Fibroblast of skin of left quadriceps (primary cell): ENCODE measurements around the gene WDHD1.
A peak's percentile ranks its signal among the peaks of the same experiment; 100 is the strongest.
"Not testable (repeated sequence)": the region's sequence is repeated elsewhere in the genome, so short reads cannot be mapped to it uniquely, and the experiment has no call there.

Source experiments
- DNase-seq, 2 experiments: peaks; one replicate each; pipeline ENCODE4 v3.0.0-alpha.2; 2013; ENCODE audit warnings: low read depth in 2 of 2

Gene WDHD1

DNA sequence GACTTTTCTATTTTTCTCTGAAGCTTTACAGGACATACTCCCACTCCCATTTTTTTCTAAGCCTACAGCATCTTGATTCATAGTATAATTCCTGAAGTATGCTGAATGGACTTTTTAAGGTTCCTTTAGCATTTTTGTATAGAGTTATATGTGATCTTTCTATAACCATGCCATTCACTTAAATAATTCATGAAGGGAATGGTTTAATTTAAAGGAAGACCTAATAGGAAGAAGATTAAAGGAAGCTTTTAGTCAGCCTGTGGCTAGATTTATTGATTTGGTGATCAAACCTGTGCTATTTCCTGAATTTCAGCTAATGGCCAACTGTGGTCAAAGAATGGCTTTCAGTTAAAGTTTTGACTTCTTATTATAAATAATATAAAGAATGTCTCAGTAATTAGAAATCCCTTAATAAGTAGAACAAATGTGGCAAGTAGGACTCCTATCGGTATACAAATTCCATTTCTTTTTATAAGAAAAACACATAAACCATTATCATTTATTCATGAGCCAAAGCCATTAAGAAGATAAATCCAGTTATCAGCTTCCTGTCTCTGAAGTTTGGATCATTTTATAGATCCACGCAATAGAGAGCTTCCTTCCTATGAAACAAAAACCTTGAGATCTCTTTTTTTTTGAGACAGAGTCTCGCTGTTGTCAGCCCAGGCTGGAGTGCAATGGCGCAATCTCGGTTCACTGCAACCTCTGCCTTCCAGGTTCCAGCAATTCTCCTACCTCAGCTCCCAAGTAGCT is 20.6 kb upstream of the WDHD1 start:
- no peak for DNase-seq

DNA sequence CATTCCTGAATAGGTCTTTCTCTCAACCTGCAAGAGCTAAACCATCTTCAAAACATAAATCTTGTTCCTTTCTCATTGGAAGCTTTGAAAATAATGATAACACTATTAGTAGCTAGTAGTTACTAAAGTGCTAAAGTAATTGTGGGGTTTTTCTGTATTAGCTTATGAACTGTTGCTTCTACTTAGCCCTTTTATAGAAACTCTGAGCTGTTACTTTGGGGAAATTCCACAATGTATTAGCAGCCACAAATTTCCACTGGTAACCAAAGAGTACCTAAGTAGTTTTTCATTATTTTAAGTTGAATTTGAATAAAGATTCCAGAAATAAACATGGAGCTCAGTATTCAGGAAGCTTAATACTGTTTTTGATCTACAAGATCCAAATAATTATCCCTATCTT is 18.2 kb upstream of the WDHD1 start:
- DNase-seq, result no peak

DNA sequence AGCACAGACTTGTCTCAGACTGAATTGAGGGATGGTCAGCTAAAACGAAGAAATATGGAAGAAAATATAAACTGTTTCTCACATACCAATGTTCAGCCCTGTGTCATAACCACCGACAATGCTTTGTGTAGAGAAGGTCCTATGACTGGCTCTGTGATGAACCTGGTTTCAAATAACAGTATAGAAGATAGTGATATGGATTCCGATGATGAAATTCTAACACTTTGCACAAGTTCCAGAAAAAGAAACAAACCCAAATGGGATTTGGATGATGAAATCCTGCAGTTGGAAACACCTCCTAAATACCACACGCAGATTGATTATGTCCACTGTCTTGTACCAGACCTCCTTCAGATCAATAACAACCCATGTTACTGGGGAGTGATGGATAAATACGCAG is 16.6 kb upstream of the WDHD1 start:
- no peak for DNase-seq

DNA sequence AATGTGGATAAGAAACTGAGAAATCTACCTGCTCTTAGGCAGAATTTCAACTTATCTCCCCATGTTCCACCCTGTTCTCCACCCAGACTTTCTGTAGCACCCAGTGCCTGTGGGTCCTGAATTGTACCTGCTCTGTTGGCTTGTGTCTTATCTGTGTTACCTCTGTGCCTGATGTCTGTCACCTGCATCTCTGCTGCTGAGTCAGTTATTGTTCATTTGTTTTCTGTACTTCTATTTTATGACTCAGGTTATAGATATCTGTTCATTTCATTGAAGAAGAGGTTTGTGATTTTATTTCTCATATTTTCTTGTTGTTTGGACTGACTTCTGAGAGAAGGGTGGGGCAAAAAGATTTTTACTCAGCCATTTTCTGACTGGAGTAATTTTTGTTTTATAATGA is 11.8 kb upstream of the WDHD1 start:
- DNase-seq, result no peak

DNA sequence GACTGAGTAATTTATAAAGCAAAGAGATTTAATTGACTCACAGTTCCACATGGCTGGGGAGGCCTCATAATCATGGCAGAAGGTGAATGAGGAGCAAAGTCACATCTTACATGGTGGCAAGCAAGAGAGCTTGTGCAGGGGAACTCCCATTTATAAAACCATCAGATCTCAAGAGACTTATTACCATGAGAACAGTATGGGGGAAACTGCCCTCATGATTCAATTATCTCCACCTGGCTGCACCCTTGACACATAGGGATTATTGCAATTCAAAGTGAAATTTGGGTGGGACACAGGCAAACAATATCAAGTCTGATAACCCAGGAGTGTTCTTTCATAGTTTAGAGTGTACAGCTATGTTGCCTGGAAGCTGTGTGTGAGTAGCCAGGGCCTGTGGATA is 11.1 kb upstream of the WDHD1 start:
- not testable (repeated sequence) for DNase-seq

DNA sequence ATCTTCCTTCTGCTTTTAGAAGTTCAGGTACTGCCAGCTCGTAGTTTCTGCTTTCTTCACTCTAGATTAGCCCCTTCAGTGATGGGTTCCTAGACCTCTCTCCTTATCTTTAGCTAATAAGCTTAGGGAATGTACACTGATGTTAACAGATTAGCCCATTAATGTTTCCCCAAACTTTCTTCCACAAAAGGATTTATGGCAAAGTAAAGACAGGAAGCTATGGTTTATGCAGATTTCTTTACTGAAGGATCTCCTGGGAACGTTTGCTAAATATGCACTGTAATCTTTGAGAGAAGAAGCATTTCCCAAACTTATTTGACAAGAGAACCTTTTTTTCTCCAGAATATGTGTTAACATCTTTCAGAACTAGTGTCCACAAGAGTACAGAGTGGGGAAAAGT is 4.3 kb upstream of the WDHD1 start:
- DNase-seq, result no peak

DNA sequence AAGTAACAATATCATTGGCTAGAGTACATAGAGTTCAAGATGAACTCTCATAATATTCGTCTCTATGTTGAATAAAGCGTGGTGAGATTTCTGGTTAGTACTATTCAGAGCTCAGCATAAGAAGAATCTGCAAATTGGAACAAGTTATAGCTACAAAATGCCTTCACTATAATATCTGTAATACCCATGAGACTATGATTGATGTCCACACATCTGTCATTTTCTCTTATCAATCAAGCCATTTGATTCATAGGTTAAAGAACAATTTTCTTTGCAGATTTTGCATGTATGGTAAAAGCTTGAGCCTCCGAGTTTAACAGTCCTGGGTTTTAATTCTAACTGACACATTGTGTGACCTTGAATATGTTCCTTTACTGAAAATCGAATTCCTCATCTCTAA is 1.6 kb upstream of the WDHD1 start:
- no peak for DNase-seq

DNA sequence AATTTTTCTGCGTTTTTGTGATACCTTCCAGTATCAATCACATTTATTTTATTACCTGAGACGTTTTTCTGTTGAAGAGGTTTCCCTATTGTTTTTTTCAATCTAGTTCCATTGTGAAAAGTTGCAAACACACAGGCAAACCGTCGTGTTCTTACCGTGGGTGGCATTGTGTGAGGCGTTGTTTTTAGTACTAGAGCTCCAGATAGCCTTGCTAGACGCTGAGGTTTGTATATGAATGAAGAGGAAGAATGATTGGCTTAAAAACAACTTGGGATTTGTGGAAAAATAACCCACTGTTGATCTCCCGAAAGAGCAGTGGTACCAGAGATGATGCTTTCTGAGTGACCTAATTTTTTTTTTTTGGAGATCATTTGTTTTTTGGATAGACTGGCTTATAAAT is 1.2 kb upstream of the WDHD1 start:
- no peak for DNase-seq

DNA sequence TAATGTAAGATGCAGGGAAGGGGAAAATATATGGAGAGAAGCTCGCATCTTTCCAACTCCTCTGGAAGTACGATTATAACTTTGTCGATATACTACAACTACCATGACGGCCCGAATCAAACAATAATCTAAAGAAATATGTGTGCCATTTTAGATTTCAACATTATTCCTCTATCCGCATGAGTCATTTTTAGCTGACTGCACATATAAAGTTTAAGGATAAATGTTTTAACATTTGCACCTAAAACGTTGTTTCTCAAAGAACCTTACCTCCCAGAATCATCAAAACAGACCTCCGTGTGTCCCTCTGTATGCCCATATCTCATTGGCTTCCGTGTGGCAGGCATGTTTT is 482 bp downstream of the WDHD1 start:
- no peak for DNase-seq

DNA sequence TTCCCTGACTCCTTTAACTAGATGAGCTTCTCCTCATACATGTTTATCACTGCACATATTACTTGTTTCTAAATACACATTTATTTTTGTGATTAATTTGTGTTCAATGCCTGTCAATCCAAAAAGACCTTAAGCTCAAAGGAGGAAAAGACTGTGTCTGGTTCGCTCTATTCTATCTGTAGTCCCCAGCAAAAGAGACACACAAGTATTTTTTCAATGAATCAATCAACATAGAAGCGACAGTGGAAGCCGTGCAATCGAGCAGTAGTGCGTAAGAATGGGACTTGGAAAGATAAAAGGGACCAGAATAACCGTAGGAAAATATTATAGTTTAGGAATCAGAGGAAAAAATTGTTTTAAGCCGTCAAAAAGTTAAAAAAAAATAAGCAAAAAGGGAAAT is 951 bp downstream of the WDHD1 start:
- DNase-seq, result no peak

DNA sequence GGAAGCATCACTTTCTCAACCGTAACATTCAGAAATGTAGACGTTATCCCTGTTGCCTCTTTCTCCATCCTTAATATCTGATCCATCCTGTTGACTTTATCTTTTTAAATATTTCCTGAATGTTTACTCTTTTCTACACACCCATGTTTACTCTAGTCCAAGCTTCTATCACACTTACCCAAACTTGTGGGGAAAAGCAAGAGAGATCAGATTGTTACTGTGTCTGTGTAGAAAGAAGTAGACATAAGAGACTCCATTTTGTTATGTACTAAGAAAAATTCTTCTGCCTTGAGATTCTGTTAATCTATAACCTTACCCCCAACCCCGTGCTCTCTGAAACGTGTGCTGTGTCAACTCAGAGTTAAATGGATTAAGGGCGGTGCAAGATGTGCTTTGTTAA is 2.5 kb downstream of the WDHD1 start:
- not testable (repeated sequence) for DNase-seq

DNA sequence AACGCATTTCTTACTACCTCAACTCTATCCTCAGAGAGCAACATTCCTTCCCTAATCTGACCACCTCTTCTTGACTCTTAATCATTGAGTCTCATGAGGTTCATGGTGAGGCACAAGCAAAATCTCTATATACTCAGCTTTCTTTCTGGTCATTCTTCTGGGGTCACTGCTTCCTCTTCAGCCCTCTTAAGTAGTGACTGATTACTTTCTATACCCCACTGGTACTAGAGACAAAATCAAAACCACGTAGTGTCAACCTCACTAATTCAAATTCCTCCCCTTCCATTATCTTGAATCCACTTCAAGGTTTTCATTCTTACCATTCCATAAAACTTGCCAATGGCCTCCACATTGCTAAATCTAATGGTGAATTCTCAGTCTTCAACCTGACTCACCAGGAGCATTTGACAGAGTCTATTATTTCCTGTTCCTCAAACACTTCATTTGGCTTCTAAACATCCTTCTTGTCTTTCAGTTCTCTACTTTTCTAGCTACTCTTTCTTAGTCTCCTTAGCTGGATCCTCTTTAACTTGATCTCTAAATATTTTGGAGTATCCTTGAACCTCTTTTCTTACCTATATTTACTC is 6.8 kb downstream of the WDHD1 start:
- DNase-seq, result no peak

DNA sequence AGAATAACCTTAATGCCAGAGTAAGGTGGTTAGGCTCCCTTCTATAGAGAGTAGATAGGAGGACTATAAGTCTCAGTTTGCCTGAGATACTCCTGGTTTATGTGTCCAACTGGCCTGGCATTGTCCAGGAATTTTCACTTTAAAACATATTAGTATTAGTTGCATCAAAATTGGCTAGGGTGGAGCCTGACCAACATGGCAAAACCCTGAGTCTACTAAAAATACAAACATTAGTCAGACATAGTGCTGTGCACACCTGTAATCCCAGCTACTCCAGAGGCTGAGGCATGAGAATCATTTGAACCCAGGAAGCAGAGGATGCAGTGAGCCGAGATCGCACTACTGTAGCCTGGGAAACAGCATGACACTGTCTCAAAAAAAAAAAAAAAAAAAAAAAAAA is 11.9 kb downstream of the WDHD1 start:
- no peak for DNase-seq

DNA sequence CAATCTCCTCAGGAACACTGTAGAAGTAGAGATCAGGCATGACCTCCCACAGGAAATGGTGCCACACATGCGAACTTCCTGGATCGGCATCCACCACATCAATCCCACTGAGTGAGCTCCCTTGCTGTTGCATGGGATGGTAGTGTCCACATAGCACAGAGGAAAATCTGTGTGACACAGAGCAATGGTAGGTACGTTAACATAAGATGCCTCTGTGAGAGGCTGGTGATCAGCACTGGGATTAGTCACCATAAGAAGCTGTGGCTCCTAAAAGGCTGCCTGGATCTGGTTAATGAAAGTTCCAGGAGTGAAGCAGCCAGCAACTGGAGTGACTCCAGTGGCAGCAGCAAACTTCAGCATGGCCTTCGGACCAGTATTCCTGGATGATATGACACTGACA is 21.8 kb downstream of the WDHD1 start:
- no peak for DNase-seq

DNA sequence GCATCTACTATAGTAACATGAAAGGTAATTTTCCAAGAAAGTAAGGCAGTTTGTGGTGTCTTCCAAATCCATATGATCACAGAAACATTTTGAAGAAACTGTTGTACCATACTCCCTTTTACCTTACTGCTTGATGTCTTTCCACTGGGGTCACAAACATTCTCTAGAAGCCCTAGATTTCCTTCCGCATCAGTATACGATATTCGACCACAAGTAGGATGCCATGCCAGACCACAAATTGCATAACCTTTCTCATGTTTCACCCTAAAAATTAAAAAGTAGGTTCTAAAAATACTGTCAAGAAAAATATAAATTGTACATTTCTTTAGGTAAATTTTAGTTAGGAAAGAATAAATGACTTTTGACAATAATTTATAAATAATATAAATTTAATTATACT is 26.5 kb downstream of the WDHD1 start:
- DNase-seq, result peak in 1 of 2 experiments; percentile 11

DNA sequence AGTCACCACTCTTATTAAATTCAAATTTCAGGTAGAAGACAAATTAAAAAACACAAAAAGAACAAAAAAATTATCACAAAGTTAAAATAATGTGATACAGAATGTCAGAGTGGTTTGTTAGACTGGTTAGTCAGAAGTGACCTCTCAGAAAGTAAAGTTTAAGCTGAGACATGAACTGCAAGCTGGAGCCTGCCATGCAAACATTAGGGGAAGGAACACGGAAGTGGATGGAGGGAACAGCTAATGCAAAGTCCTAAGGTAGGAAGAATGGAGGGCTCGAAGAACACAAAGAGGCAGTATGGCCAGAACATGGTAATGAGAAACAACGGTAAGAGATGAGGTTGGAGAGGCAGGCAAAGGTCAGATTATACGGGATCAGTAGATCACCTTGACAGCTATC is 41.7 kb downstream of the WDHD1 start:
- DNase-seq, result no peak

DNA sequence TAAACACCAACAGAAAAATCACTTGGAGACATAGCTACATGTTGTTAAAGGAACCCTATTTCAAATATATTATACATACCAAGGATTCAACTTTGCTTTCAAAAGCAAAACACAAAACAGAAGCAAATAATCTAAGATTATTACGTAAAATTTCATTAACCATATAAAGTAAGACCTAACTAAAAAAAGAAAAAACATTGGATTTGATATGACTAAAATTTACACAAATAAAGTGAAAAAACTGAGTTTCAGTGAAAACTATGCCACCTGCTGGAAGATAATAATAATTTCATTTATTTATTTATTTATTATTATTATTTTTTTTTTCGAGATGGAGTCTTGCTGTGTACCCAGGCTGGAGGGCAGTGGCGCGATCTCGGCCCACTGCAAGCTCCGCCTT is 45.2 kb downstream of the WDHD1 start:
- no peak for DNase-seq

DNA sequence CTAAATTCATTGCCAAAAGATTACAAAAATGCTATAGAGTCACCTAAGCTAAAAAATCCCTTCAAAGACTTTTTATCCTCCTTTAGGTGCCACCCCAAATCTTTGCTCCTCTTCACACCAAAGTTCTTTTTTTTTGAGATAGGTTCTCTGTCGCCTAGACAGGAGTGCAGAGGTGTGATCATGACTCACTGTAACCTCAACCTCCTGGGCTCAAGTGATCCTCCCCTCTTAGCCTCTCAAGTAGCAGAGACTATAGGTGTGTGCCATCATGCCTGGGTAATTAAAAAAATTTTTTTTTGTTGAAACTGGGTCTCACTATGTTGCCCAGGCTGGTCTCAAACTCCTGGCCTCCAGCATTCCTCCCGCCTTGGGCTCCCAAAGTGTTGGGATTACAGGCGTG is 47.9 kb downstream of the WDHD1 start:
- no peak for DNase-seq

DNA sequence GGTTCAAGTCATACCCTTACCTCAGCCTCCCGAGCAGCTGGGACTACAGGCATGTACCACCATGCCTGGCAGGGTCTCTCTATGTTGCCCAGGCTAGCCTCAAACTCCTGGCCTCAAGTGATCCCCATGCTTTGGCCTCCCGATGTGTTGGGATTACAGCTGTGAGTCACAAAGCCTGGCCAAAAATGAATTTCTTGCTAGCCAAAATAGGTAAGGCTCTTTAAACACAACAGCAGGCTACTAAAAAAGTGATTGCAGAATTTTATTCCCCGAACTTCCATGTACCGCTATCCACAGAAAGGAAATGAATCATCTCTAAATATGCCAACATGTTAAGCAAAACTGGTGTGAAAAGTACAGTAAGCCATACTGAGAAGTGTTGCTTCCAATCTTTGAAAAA is 50.6 kb downstream of the WDHD1 start:
- DNase-seq, result peak; percentile 69 to 74

DNA sequence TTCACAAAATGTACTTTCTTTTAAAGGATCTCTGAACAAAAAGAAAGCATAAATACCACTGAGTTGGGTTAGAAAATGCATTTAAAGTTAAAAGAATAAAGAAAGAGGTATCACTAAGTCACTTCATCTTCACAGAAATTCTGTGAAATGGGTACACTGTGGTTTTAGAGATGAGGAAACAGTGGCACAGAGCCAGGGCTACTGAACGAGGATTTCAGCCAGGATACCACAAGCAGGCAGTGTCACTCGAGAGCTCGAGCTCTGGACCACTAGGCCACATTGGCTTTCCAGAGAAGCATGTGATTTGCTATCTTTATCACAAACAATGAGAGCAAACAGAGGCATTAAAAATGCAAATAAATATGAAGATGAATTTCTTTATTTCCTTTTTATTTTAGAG is 51.0 kb downstream of the WDHD1 start:
- DNase-seq, result no peak

DNA sequence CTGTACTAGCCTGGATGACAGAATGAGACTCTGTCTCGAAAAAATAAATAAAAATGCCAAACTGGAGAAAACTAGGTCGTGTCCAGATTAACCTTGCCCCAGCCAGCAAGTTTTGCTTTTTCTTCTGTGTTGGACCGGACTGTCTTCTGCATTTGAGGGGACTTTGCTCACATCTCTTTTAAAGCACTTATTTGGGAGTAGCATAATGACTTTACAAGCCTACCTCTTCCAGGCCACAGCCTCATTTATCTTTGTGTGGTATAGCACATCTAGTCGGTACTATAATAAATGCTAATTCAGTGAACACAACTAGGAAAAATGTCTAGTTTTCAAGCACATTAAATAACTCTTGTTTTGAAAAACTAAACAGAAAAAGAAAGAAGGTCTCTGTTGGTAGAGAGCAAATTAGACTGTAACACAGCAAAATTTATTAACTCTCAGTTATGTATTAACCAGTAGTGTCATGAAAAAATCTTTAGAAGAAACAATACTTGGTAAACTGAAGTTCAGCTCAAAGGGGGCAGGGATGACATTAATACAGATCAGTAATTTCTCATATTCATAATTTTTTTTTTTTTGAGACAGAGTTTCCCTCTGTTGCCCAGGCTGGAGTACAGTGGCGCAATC is 52.0 kb downstream of the WDHD1 start:
- no peak for DNase-seq

DNA sequence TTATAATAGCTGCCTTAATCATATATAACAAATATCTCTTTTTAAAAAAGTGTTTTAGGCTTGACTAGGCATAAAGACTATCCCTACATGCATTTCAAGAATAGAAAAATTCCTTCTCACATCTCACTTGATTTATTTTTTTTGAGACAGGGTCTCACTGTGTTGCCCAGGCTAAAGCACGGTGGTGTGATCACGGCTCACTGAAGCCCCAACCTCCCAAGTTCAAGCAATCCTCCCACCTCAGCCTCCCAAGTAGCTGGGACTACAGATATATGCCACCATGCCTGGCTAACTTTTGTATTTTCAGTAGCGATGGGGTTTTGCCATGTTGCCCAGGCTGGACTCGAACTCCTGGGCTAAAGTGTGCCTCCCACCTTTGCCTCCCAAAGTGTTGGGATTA is 59.4 kb downstream of the WDHD1 start:
- DNase-seq, result no peak

DNA sequence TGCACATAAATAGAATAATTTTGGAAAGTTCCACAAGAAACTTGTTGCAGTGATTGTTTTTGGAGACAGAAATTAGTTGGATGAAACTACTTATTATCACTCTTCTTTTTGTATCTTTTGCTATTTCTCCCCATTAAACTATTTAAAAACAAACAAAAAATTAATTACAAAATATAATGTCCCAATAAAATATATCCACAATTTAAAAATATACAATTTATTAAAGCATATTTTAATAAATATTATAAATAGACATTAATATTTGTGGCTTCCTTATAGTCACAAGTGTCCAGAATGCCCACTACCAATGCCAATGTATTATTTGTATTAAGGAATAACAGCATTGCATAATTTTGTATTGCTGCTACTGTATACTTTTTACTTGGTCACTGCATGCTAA is 71.8 kb downstream of the WDHD1 start:
- DNase-seq, result no peak

DNA sequence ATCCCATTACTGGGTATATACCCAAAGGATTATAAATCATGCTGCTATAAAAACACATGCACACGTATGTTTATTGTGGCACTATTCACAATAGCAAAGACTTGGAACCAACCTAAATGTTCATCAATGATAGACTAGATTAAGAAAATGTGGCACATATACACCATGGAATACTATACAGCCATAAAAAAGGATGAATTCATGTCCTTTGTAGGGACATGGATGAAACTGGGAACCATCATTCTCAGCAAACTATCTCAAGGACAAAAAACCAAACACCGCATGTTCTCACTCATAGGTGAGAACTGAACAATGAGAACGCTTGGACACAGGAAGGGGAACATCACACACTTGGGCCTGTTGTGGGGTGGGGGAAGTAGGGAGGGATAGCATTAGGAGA is 73.3 kb downstream of the WDHD1 start:
- not testable (repeated sequence) for DNase-seq
